CD14-positive monocyte (primary cell): Measurements from ENCODE around the gene PXMP4. TPM values are rescaled to one million over a fixed set of nuclear protein-coding genes. Genes with fewer than 3 reads are reported as not detected.

ENCODE experiments used
- DNase-seq, 3 donors: peaks; one replicate each; pipeline ENCODE4 v3.0.0-alpha.2; 2011 to 2022
- H2AFZ ChIP-seq: 2 replicates; pipeline ENCODE4 v1.6.0; 2012; ENCODE audit warnings: mild to moderate bottlenecking, low read depth, low read length, inconsistent platforms; ENCODE audit not compliant: insufficient read depth, poor library complexity, severe bottlenecking
- H3K27ac ChIP-seq, 2 donors: 1 replicate in 1 of 2; 2 replicates in 1 of 2; pipeline ENCODE4 v1.5.1; 2012 to 2013; ENCODE audit warnings: low read length in 2 of 2, control low read depth in 1 of 2, inconsistent platforms in 1 of 2, low read depth in 1 of 2, mild to moderate bottlenecking in 1 of 2
- H3K27me3 ChIP-seq, 2 donors: one replicate each; pipeline versions ENCODE4 v1.6.0 to v1.6.1; 2011 to 2013; ENCODE audit warnings: low read length in 2 of 2; ENCODE audit not compliant: control insufficient read depth in 2 of 2, insufficient read depth in 2 of 2
- H3K36me3 ChIP-seq, 2 donors: replicated peaks in 1 of 2; 1 replicate in 1 of 2; 2 replicates in 1 of 2; pipeline versions ENCODE4 v1.5.1 to v1.6.1; 2012 to 2013; ENCODE audit warnings: low read length in 2 of 2, control low read depth in 1 of 2, inconsistent platforms in 1 of 2, mild to moderate bottlenecking in 1 of 2; ENCODE audit not compliant: insufficient read depth in 2 of 2, control insufficient read depth in 1 of 2
- H3K4me1 ChIP-seq, 2 donors: 1 replicate in 1 of 2; 2 replicates in 1 of 2; pipeline versions ENCODE4 v1.5.1 to v1.6.1; 2012 to 2013; ENCODE audit warnings: low read length in 2 of 2, control low read depth in 1 of 2, inconsistent platforms in 1 of 2, mild to moderate bottlenecking in 1 of 2, moderate library complexity in 1 of 2; ENCODE audit not compliant: insufficient read depth in 2 of 2, control insufficient read depth in 1 of 2
- H3K4me2 ChIP-seq: replicated peaks from 2 replicates; pipeline ENCODE3; 2012; ENCODE audit warnings: low read length, moderate library complexity, mild to moderate bottlenecking; ENCODE audit not compliant: poor library complexity, severe bottlenecking; ENCODE audit errors: extremely low read depth
- H3K4me3 ChIP-seq, 3 experiments: fragments of 200-600 bp in 1 of 3; sonication (generic) in 1 of 3; replicated peaks in 1 of 3; 1 replicate in 2 of 3; 2 replicates in 1 of 3; pipeline ENCODE4 v1.5.1; 2011 to 2013; ENCODE audit warnings: low read length in 3 of 3, mild to moderate bottlenecking in 3 of 3, control low read depth in 2 of 3, low read depth in 2 of 3, inconsistent platforms in 1 of 3, moderate library complexity in 1 of 3
- H3K79me2 ChIP-seq: 2 replicates; pipeline ENCODE4 v1.6.0; 2012; ENCODE audit warnings: mild to moderate bottlenecking, control low read depth, inconsistent platforms, low read length, moderate library complexity; ENCODE audit not compliant: insufficient read depth
- H3K9ac ChIP-seq: 2 replicates; pipeline ENCODE4 v1.6.0; 2017; ENCODE audit warnings: low read length, mild to moderate bottlenecking; ENCODE audit not compliant: insufficient read depth, poor library complexity, severe bottlenecking
- H3K9me3 ChIP-seq, 2 donors: replicated peaks in 1 of 2; 1 replicate in 1 of 2; 2 replicates in 1 of 2; pipeline versions ENCODE4 v1.5.1 to v1.6.1; 2012 to 2013; ENCODE audit warnings: low read length in 2 of 2, control low read depth in 1 of 2; ENCODE audit not compliant: control insufficient read depth in 1 of 2, insufficient read depth in 1 of 2
- H4K20me1 ChIP-seq: 2 replicates; pipeline ENCODE4 v1.6.0; 2012; ENCODE audit warnings: mild to moderate bottlenecking, low read length, control low read depth, moderate library complexity; ENCODE audit not compliant: insufficient read depth
- H3K27ac Mint-ChIP-seq, 7 donors: one replicate each; pipeline ENCODE4 v1.8.0; 2020; ENCODE audit warnings: mild to moderate bottlenecking in 7 of 7, mixed read lengths in 7 of 7, moderate library complexity in 6 of 7, inconsistent platforms in 2 of 7
- H3K27me3 Mint-ChIP-seq, 3 donors: one replicate each; pipeline ENCODE4 v1.8.0; 2021 to 2022; ENCODE audit warnings: low read depth in 3 of 3, mild to moderate bottlenecking in 3 of 3, mixed read lengths in 3 of 3, moderate library complexity in 3 of 3, inconsistent platforms in 1 of 3
- H3K36me3 Mint-ChIP-seq, 2 donors: one replicate each; pipeline ENCODE4 v1.8.0; 2020; ENCODE audit warnings: mixed read lengths in 2 of 2, inconsistent platforms in 1 of 2, mild to moderate bottlenecking in 1 of 2
- H3K4me1 Mint-ChIP-seq: one replicate; pipeline ENCODE4 v1.8.0; 2020; ENCODE audit warnings: mild to moderate bottlenecking, mixed read lengths
- H3K4me3 Mint-ChIP-seq, 2 donors: one replicate each; pipeline ENCODE4 v1.8.0; 2020; ENCODE audit warnings: mild to moderate bottlenecking in 2 of 2, mixed read lengths in 2 of 2, moderate library complexity in 1 of 2
- H3K9me3 Mint-ChIP-seq, 7 donors: one replicate each; pipeline ENCODE4 v1.8.0; 2020 to 2022; ENCODE audit warnings: mixed read lengths in 7 of 7, mild to moderate bottlenecking in 6 of 7, moderate library complexity in 6 of 7, inconsistent platforms in 2 of 7
- CTCF ChIP-seq: fragments of 200-600 bp; IDR thresholded peaks from one replicate; pipeline ENCODE4 v1.8.0; 2022; ENCODE audit warnings: antibody characterized with exemption, mild to moderate bottlenecking
- WGBS: methylation state at CpG from one replicate; pipeline ENCODE4 v1.1.5; 2013; ENCODE audit warnings: missing lambda C conversion rate; ENCODE audit not compliant: insufficient coverage; 5-methylcytosine and 5-hydroxymethylcytosine counted together
- intact Hi-C, 2 donors: fragments of 100-400 bp; cut with micrococcal nuclease; formaldehyde crosslinking; loops; one replicate each; pipeline versions ENCODE4 v1.15.0 to v1.15.1; 2023
- polyA plus RNA-seq, 3 donors: library from polyadenylated mRNA; depleted of rRNA in 1 of 3; unstranded in 2 of 3; stranded (reverse) in 1 of 3; fragments of 300-500 nt in 2 of 3; fragments of >200 nt in 1 of 3; fragmentation: Illumina TruSeq in 2 of 3; gene quantifications; 1 replicate in 2 of 3; 2 replicates in 1 of 3; pipeline ENCODE4 v1.2.3, GENCODE V29; 2012 to 2021

PXMP4 gene
- polyA plus RNA-seq, 3 donors = 4.9 to 11.4 (median 9.0) TPM

GRCh38 chr20:33767777-33768138, 47.6 kb upstream of the PXMP4 start:
- H3K27ac ChIP-seq = no peak overlapping the region
- intact Hi-C loops = no loop called here
- H3K4me1 Mint-ChIP-seq = peaks cover 3% of the 10 kb centered on the region
- peaks cover 45 to 60% of the 10 kb centered on the region in 2 donors for H3K36me3 Mint-ChIP-seq
- H3K9ac ChIP-seq = no peak overlapping the region
- no peak overlapping the region for H2AFZ ChIP-seq
- no CpG with 5 or more reads among the region's 2 CpGs for WGBS
- H3K4me2 ChIP-seq = no peak overlapping the region
- no peak overlapping the region for H3K27ac Mint-ChIP-seq
- H3K27me3 Mint-ChIP-seq = peaks cover 0 to 3% (median 2%) of the 10 kb centered on the region in 3 donors
- H3K4me1 ChIP-seq = no peaks in the 10 kb centered on the region
- H3K9me3 ChIP-seq = no peaks in the 10 kb centered on the region
- no peaks in the 10 kb centered on the region for H4K20me1 ChIP-seq
- TF ChIP-seq CTCF = no peak
- H3K4me3 Mint-ChIP-seq = no peak overlapping the region
- H3K4me3 ChIP-seq = no peak overlapping the region
- peaks cover 17 to 41% of the 10 kb centered on the region in 2 donors for H3K36me3 ChIP-seq
- H3K79me2 ChIP-seq = no peaks in the 10 kb centered on the region
- no peaks in the 10 kb centered on the region for H3K27me3 ChIP-seq
- H3K9me3 Mint-ChIP-seq = peaks cover 0 to 3% (median 0%) of the 10 kb centered on the region in 7 donors
- DNase-seq = no peak

GRCh38 chr20:33766686-33767085, 46.6 kb upstream of the PXMP4 start:
- 95% methylated on average over 7 of the region's 9 CpGs for WGBS
- no peak overlapping the region for H3K4me3 ChIP-seq
- H3K79me2 ChIP-seq = no peaks in the 10 kb centered on the region
- Mint-ChIP-seq H3K4me3 (no peak overlapping the region), H3K36me3 (peaks cover 45 to 62% of the 10 kb centered on the region in 2 donors), H3K27ac (no peak overlapping the region), H3K4me1 (no peaks in the 10 kb centered on the region), H3K27me3 (peaks cover 0 to 3% (median 2%) of the 10 kb centered on the region in 3 donors), H3K9me3 (peaks cover 0 to 3% (median 0%) of the 10 kb centered on the region in 7 donors)
- no peaks in the 10 kb centered on the region for H3K27me3 ChIP-seq
- TF ChIP-seq CTCF = no peak
- H3K27ac ChIP-seq = no peak overlapping the region
- H3K9me3 ChIP-seq = no peaks in the 10 kb centered on the region
- H2AFZ ChIP-seq = no peak overlapping the region
- H3K4me2 ChIP-seq = no peak overlapping the region
- no peaks in the 10 kb centered on the region for H3K4me1 ChIP-seq
- no peak for DNase-seq
- no peaks in the 10 kb centered on the region for H4K20me1 ChIP-seq
- intact Hi-C loops = no loop called here
- H3K9ac ChIP-seq = no peak overlapping the region
- peaks cover 17 to 47% of the 10 kb centered on the region in 2 donors for H3K36me3 ChIP-seq
